GM18526 (cell line): ENCODE measurements around the gene KIF18B.

Source experiments
- POLR2A ChIP-seq: IDR thresholded peaks from 3 replicates; pipeline ENCODE4 v1.6.1; 2011; ENCODE audit not compliant: insufficient read length; ENCODE audit errors: extremely low read depth

Gene KIF18B

DNA sequence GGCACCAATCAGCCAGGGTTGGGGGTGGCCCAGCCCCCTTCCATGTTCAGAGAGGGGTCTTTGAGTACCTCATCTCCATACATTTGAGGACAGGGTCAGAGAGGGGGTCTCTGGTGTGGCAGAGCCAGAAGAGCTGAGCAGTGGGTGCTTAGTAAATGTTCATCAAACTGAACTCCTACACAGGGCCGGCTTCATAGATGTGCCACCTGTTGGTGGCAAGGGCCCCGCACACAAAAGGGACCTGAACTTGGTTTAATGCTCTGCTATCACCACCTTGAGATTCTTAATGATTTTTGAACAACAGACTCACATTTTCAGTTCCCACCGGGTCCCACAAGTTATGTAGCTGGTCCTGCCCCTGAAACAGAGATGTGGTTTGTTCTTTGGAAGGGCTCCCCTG lies 29.5 kb upstream of the KIF18B start:
- TF ChIP-seq POLR2A = no peak

DNA sequence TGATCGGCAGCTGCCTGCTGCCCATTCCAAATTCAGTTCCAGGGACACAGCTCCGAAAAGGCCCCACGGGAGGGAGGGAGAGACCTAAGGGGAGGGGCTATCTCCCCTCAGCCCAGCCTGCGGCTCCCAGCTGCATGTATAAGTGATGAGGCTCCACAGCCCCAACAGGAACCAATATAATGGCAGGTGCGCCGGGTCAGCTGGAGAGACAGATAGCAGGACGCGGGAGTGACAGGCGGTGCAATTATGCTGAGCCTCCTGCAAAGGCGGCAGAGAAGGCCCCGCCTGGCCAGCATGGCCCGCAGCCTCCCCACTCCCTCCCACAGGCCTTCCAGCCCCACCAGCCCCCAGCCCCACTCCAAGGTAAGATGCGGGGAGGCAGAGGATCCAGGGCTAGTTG lies 28.6 kb upstream of the KIF18B start:
- no peak for TF ChIP-seq POLR2A

DNA sequence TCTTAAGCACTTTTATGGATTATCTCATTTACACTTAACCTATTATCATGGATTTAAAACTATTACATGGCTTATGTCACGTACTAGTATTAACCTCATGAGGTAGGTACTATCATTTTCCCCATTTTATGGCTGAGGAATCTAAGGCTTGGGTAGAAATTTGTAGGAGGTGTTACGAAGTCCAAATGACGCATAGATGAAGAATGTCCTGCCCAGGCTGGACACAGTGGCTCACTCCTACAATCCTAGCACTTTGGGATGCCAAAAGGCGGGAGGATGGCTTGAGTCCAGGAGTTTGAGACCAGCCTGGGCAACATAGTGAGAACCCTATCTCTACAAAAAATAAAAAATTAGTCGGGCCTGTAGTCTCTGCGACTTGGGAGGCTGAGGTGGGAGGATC lies 25.4 kb upstream of the KIF18B start:
- TF ChIP-seq POLR2A = no peak

DNA sequence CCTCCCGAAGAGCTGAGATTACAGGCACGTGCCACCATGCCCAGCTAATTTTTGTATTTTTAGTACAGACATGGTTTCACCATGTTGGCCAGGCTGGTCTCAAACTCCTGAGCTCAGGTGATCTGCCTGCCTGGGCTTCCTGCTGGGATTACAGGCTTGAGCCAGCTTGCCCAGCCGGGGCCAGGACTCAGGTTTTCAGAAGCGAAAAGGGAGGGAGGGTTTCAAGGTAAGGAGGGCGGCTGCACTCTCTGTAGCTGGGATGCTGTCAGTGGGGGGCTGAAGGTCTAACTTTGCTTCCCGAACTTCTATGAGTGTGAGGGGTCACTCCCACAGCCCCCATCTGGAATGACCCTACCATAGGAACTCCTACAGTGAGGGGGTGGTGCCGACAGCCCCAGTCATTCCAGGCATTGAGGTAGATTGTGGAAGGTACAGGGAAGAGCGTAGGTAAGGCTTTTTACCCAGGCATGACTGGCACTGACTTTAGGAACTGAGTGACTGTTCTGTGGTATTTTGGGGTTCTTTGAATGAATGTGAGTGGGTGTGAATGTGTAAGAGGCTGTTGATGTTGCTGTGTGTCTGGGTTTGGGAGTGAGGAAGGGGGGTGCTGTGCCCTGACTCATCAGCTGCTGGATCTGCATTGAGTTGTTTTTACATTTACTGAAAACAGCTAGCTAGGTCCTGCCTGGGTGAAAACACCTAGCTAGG lies 24.4 kb upstream of the KIF18B start:
- no peak for TF ChIP-seq POLR2A

DNA sequence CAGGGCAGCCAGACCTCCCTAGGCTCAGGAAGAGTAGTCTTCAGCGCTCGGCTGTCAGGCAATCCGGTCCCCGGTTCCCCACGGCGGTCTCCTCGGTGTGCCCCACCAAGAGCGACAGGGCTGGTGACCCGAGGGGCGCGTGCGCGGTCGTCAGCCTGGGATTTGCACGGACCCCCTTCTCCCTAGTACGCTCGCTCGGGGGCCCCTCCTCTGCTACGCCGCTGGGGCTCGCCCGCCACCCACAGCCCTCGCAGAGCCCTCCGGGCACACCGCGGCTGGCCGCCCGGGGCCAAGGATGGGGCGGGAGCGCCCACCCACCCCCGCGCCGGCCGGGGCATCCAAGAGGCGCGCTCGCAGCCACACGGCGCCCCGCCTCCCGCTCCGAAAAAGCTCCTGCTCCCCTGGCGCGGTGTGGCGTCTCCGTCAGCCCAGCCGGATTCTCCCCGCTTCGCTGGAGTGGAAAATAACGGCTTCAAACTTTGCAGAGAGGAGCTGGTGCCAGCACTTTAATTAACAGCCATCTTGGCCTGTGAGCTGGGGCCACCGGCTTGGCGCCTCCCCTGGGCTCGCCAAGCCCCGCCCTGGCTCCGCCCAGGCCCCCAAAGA lies 22.7 kb upstream of the KIF18B start:
- no peak for TF ChIP-seq POLR2A

DNA sequence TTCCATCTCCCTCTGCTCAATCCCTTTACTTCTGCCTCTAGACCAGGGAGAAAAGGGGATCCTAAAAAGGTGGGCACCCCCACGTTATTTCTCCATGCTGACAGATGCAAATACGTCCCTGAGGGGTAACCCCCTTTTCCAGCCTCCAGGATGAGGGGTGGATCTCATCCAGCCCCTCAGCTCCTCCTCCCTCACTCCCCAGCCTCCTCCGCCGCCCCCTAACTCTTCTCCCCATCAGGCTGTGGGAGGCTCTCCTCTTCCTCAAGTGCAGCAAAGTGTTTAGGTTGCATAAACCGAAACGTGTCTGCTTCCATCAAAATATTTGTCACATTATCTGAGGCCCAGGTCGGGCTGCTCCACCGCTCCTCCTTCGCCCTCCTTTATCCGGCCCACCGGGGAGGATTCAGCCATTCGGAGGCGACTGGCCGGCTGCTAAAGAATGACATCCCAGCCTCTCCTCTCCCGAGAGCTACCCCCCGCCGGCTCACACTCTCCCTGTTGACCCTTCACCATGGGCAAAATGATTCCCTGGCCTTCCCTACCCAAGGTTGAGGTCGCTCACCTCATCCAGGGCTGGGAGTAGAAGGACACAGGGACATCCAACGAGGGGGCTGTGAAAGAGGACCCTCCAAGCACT lies 21.7 kb upstream of the KIF18B start:
- TF ChIP-seq POLR2A = no peak

DNA sequence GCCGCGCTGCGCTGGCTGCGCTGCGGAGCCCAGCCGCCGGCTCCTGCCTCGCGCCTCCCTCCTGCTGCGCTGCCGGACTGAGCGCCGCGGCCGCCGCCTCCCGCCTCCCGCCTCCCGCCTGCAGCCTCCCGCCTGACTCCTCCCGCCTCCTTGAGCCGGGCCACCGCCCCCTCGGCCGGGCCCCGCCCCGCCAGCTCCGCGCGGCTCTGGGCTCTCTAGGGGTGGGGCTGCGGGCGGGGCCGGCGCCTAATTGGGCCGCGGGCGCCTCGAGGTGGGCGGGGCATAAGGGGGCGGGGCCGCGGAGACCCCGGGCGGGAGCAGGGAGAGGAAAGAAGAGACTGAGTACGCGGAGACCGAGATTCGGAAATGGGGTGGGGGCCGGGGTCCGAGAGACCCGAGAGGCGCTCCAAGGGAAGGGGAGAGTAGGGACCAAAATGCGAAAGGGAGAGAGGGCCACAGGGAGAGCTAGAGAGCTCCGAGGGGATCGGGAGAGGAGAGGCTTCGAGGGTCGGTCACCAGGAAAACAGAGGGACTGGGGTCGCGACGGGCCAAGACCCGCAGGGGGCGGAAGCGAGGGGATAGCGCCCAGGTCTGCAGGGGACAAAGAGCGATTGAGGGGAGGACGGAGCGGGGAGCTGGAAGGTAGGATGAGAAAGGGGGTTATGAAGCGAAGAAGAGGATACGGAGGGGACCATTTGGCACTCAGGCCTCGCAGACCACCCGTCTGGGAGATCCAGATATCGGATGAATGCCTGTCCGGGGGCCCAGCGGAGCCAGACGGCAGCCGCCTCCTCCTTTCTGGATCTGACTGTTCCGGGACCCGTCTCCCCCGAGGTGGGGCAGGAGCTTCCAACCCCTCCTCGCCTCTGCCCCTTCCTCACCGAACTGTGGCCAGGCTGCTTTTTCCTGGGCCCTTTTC lies 20.9 kb upstream of the KIF18B start, which contains the start of gene C1QL1:
TSS of gene C1QL1 (minus strand) at position 79 of the 919 bp plus-strand sequence. CDS start 255 bp downstream, outside the sequence.
- TF ChIP-seq POLR2A = no peak

DNA sequence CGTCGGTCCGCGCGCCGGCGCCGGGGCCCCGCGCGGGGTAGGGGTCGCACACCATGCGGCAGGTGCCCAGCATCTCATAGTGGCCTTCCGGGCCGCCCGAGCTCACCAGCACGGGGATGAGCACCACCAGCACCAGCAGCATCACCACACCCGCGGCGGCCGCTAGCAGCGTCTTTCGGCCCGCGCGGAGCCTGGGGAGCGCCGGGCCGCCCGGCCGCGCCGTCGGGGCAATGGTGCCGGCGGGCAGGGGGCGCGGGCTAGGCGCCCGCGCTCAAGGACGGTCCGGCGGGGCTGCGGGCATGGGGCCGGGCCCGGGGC lies 20.3 kb upstream of the KIF18B start:
- no peak for TF ChIP-seq POLR2A

DNA sequence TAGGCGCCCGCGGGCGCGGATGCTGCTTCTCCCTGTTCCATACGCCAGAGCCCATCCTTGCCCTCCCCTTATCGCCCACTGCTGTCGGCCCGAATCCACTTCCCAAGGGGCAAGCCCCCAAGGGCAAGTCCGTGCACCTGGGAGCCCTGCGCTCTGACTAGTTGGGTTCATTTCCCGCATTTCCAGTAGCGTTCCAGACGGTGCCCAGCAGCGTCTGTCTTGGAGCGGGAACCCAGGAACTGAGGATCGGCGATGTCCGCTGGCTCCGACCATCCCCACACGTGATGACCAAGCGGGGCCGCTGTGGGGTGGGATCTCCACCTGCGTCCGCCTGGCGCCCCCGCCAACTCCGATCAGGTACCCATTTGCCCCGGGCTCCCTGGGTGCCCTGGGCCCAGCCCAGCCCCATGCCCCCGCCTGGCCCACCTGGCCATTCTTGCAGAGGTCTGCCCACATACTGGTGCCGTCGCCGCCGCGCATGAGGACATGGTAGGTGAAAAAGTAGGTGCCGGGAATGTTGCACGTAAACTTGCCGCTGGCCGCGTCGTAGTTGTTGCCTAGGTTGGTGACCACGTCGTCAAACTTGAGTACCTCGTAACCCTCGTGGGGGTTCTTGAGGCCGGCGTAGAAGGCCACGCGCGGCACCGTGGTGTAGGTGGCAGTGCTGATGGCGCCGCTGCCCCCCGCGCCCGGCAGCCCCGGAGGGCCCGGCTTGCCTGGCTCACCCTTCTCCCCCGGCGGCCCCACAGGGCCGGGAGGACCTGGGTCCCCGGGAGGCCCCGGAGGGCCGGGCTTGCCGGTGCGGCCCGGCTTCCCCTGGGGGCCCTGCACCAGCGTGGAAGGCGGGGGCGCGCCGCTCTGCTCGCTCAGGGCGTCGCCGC lies 19.7 kb upstream of the KIF18B start:
- TF ChIP-seq POLR2A = no peak

DNA sequence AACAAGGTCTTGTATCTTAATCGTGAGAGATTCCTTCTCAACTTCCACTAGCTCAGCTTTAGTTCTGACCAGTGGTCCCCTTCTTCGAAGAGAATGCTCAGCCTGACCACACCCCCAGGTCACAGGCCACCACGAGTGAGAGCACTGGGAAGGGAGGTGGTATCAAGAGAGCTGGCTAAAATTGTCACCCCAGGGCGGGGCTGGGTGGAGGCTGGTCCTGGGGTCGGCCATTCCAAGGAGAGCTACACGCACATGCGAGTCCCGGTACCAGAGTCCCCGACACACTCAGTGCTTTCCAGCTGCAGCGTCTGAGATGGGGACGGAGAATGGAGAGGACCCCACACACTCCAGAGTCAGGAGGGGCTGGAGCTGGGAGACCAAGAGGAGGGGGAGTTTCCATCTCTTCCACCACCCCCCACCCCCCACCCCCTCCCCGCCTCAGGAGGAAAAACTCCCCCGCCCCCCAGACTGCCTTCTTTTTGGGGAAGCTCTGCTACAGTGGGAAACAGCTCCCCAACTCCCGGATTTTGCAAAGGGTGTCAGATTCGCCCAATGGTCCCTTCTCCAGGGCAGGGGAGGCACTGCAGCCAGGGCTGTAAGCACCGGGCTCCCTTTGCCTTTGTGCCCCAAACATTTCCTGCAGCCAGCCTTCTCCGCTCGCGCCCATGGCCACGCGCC lies 18.9 kb upstream of the KIF18B start:
- TF ChIP-seq POLR2A = no peak

DNA sequence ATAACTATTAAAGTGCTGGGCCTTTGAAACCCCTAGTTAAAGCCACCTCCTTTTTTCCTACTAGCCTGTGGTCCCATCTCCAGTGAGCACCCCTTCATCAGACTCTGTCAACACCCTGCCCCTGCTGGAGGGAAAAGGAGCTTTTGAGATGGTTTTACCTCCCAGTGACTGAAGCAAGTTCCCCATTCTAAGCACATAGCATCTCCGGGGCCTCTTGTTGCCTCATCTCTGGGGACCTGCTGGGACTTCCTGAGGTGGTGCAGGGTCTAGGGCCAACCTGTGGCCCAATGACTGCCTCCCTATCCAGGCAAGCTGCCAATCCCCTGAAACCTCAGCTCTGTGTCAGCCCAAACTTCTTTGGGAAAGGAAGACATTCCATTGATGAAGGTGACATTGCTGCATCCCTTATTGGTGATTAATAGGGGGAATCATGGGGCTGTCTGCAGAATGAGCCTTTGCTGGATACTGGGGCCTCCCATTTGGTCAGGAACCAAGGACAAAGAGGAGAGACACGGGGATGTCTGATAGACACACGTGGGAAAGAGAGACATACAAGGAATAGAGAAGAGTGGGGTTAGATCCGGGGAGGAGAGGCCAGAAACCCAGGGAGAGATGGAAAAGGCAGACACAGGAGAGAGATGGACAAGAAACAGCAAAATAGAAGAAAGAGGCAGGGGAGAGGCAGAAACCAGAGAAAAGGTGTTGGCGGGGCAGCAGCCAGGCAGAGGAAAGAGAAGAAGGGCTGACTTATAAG lies 18.1 kb upstream of the KIF18B start:
- TF ChIP-seq POLR2A = no peak

DNA sequence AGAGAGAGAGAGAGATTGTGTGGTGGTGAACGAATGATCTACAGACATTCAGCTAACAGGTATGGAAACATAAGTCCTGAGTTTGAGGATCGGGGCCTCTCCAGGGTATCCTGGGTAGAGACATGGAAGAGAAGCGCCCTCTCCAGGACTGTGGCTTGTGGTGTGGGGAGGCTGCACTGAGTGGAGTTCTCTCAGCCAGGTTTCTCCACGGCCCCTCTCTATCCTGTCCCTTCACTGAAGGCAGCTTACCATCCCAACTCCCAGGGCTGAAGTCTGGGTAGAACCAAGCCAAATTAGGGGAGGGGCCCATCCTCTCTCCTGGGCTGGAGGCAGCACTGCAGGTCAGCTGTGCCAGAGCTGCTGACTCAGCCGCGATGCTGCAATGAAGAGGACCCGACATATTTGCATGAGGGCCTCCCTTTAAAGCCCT lies 14.4 kb upstream of the KIF18B start:
- no peak for TF ChIP-seq POLR2A

DNA sequence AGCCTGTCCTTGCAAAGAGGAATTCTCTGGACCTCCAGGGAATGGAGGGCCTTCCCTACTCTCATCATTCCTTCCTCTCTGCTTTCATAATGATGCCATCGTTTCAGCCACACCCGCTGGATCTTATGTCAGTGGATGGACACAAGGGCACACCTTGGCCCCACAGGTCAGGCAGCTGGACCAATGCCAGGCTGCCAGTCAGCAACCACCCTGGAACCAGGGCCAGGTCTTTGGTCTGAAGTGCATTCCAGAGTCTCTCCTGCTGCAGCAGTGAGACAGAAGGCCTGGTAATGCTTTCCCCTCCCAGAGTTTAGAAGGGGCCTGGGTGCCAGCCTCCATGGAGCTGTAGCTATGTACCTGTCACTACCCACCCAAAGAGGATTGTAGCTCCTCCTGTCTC lies 13.1 kb upstream of the KIF18B start:
- no peak for TF ChIP-seq POLR2A
